ENCODE measurements around the gene SMC5.

Gene SMC5

DNA sequence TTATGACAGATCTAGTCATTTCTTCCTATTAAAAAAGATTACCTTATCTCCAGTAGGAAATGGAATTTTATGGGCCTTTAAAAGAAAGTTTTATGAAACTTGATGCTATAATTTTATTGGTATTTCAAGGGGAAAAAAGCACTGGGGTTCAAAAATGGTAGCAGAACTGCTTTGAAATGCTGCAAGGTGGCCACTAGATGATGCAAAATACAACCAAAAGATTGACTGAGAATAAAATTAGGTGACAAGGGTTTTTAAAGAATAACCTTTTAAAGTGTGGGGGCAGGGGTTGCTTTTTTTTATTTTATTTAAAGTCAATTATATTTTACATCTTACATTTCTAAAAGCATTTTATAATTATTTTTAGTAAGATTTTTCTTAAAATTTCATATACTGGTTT is 94.0 kb downstream of the SMC5 start:
- H3K9me3 ChIP-seq (ENCODE audit: control insufficient read depth in 2 of 2, low read length in 2 of 2): no peaks in the 10 kb centered on the region
- H3K36me3 ChIP-seq (ENCODE audit: control insufficient read depth in 2 of 2, insufficient read depth in 2 of 2, low read length in 2 of 2): peaks cover 4 to 6% of the 10 kb centered on the region in 2 donors
- no peaks in the 10 kb centered on the region for H3K27me3 ChIP-seq (ENCODE audit: control insufficient read depth in 1 of 2, insufficient read depth in 2 of 2, low read length in 2 of 2)
- no peak overlapping the region for H3K9ac ChIP-seq (ENCODE audit: low read length in 2 of 2)
- no peaks in the 10 kb centered on the region for H3K4me1 ChIP-seq (ENCODE audit: control insufficient read depth, insufficient read depth, low read length)
- no peak overlapping the region for H3K4me3 ChIP-seq (ENCODE audit: low read length in 2 of 2)
- no peak overlapping the region for H3K27ac ChIP-seq (ENCODE audit: low read length)

DNA sequence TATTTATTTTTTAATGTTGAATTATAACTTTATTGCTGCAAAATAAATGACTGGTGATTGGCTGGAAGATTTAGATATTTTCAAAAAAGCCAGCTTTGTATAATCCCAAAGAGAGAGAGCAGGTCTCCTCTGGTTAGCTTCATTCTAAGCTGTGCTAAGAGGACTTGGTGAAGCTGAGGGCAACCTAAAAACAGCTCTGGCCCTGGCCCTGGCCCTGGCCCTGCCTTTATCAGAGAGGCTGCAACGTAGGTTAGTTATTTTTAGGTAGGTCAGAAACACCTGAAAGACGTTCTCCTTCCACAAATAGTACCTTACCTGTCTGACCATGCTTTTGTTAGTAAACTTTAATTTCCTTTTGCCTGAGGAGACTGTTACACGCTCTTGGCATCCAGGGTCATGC is 97.0 kb downstream of the SMC5 start:
- no peaks in the 10 kb centered on the region for H3K27me3 ChIP-seq (ENCODE audit: control insufficient read depth in 1 of 2, insufficient read depth in 2 of 2, low read length in 2 of 2)
- H3K36me3 ChIP-seq (ENCODE audit: control insufficient read depth in 2 of 2, insufficient read depth in 2 of 2, low read length in 2 of 2): peaks cover 0 to 4% of the 10 kb centered on the region in 2 donors
- H3K4me1 ChIP-seq (ENCODE audit: control insufficient read depth, insufficient read depth, low read length): no peaks in the 10 kb centered on the region
- no peak overlapping the region for H3K27ac ChIP-seq (ENCODE audit: low read length)
- no peak overlapping the region for H3K9ac ChIP-seq (ENCODE audit: low read length in 2 of 2)
- no peaks in the 10 kb centered on the region for H3K9me3 ChIP-seq (ENCODE audit: control insufficient read depth in 2 of 2, low read length in 2 of 2)
- H3K4me3 ChIP-seq (ENCODE audit: low read length in 2 of 2): no peak overlapping the region

DNA sequence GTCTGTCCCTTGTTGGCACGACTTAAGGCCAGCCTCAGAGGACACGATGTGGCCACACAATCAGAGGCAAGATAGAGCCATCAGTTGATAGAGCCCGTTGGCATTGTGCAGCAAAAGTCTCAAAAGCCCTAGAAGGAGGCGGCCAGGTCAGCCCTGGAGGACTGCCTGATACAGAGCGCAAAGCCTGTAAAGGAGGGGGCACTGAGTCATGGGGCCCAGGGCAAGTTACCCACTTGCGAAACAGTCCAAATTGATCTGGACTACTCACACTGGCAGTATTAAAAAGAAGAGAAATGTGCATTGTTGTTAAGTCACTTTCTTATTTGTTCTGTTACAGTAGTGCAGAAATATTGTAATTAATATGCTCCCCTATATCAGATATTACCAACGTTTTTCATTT is 104.2 kb downstream of the SMC5 start:
- no peaks in the 10 kb centered on the region for H3K4me1 ChIP-seq (ENCODE audit: control insufficient read depth, insufficient read depth, low read length)
- no peak overlapping the region for H3K9ac ChIP-seq (ENCODE audit: low read length in 2 of 2)
- H3K4me3 ChIP-seq (ENCODE audit: low read length in 2 of 2): no peak overlapping the region
- no peaks in the 10 kb centered on the region for H3K27me3 ChIP-seq (ENCODE audit: control insufficient read depth in 1 of 2, insufficient read depth in 2 of 2, low read length in 2 of 2)
- H3K27ac ChIP-seq (ENCODE audit: low read length): no peak overlapping the region
- H3K9me3 ChIP-seq (ENCODE audit: control insufficient read depth in 2 of 2, low read length in 2 of 2): no peaks in the 10 kb centered on the region
- H3K36me3 ChIP-seq (ENCODE audit: control insufficient read depth in 2 of 2, insufficient read depth in 2 of 2, low read length in 2 of 2): no peaks in the 10 kb centered on the region

GRCh38 chr9:70363760-70364159 is 105.0 kb downstream of the SMC5 start:
- Histone ChIP-seq H3K36me3 (ENCODE audit: control insufficient read depth in 2 of 2, insufficient read depth in 2 of 2, low read length in 2 of 2) (no peaks in the 10 kb centered on the region), H3K27ac (ENCODE audit: low read length) (no peak overlapping the region), H3K27me3 (ENCODE audit: control insufficient read depth in 1 of 2, insufficient read depth in 2 of 2, low read length in 2 of 2) (no peaks in the 10 kb centered on the region), H3K9me3 (ENCODE audit: control insufficient read depth in 2 of 2, low read length in 2 of 2) (no peaks in the 10 kb centered on the region), H3K4me3 (ENCODE audit: low read length in 2 of 2) (no peak overlapping the region), H3K4me1 (ENCODE audit: control insufficient read depth, insufficient read depth, low read length) (no peaks in the 10 kb centered on the region), H3K9ac (ENCODE audit: low read length in 2 of 2) (no peak overlapping the region)

GRCh38 chr9:70367305-70367930 is 108.6 kb downstream of the SMC5 start:
- Histone ChIP-seq H3K4me1 (ENCODE audit: control insufficient read depth, insufficient read depth, low read length) (no peaks in the 10 kb centered on the region), H3K4me3 (ENCODE audit: low read length in 2 of 2) (no peak overlapping the region), H3K9me3 (ENCODE audit: control insufficient read depth in 2 of 2, low read length in 2 of 2) (no peaks in the 10 kb centered on the region), H3K27ac (ENCODE audit: low read length) (no peak overlapping the region), H3K9ac (ENCODE audit: low read length in 2 of 2) (no peak overlapping the region), H3K36me3 (ENCODE audit: control insufficient read depth in 2 of 2, insufficient read depth in 2 of 2, low read length in 2 of 2) (no peaks in the 10 kb centered on the region), H3K27me3 (ENCODE audit: control insufficient read depth in 1 of 2, insufficient read depth in 2 of 2, low read length in 2 of 2) (no peaks in the 10 kb centered on the region)

DNA sequence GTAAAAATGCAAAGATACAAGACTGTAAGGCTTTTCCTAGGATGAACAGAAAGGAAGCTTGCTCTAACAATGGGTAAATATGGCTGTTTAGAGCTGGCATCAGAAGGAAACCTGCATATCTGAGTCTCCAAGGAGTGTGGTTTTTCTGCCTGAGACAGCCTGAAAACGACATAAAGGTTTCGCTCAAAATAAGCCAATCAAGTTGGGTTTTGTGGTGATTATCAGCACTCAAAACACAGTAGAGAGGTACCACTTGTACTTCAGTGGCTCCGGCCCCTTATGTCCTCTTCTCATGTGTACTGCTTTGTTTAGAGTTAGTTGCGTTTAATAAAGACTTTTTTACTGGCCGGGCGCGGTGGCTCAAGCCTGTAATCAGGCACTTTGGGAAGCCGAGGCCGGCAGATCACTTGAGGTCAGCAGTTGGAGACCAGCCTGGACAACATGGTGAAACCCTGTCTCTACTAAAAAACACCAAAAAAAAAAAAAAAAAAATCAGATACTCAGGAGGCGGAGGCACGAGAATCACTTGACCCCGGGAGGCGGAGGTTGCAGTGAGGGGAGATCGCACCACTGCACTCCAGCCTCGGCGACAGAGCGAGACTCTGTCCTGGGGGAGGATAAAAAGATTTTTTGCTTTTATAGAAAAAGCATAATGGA is 116.3 kb downstream of the SMC5 start:
- Histone ChIP-seq H3K36me3 (ENCODE audit: control insufficient read depth in 2 of 2, insufficient read depth in 2 of 2, low read length in 2 of 2) (no peaks in the 10 kb centered on the region), H3K27me3 (ENCODE audit: control insufficient read depth in 1 of 2, insufficient read depth in 2 of 2, low read length in 2 of 2) (no peaks in the 10 kb centered on the region), H3K27ac (ENCODE audit: low read length) (no peak overlapping the region), H3K9ac (ENCODE audit: low read length in 2 of 2) (no peak overlapping the region), H3K9me3 (ENCODE audit: control insufficient read depth in 2 of 2, low read length in 2 of 2) (no peaks in the 10 kb centered on the region), H3K4me3 (ENCODE audit: low read length in 2 of 2) (no peak overlapping the region), H3K4me1 (ENCODE audit: control insufficient read depth, insufficient read depth, low read length) (no peaks in the 10 kb centered on the region)

- Histone ChIP-seq H3K27ac (ENCODE audit: low read length) (no peak overlapping the region), H3K9ac (ENCODE audit: low read length in 2 of 2) (no peak overlapping the region), H3K9me3 (ENCODE audit: control insufficient read depth in 2 of 2, low read length in 2 of 2) (no peaks in the 10 kb centered on the region), H3K4me3 (ENCODE audit: low read length in 2 of 2) (no peak overlapping the region), H3K36me3 (ENCODE audit: control insufficient read depth in 2 of 2, insufficient read depth in 2 of 2, low read length in 2 of 2) (peaks cover 7 to 8% of the 10 kb centered on the region in 2 donors), H3K27me3 (ENCODE audit: control insufficient read depth in 1 of 2, insufficient read depth in 2 of 2, low read length in 2 of 2) (no peaks in the 10 kb centered on the region), H3K4me1 (ENCODE audit: control insufficient read depth, insufficient read depth, low read length) (peaks cover 6% of the 10 kb centered on the region)
Observed at GRCh38 chr9:70382046-70382708, 123.4 kb downstream of the SMC5 start.

DNA sequence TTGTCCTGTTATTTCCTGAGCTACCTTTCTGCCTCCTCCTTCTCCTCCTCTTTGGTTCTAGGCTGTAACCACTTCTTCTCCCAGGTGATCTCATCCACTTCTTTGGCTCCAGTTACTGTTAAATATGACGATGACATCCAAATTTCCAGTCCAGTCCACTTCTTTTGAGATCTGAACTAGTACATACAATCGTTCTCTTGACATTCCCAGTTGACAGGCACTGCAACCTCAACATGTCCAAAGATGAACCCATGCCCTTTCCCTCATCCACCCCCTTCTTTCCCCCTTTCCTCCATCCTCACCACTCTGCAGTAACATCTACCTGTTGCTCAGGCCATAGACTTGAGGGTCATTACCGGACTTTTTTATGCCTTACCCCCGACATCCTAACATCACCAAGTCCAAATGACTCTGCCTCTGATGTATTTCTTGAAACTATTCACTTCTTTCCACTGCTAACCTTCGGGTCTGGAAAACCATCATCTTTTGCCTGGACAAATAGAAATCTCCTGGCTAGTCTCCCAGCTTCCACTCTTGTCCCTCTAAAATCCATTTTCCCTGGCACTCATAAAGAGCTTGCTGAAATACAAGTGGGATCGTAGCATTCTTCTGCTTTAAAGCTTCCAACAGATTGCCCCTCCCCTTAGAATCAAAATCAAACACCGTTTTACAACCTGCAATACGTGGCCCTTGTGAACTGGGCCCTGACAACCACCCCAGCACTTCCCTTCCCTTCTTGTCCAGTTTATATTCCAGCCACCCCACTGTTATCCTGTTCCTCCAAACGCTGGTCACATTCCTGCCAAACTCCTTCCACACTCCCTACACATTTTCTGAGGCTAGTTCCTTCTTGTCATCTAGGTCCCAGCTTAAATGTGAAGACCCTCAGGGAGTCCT is 124.2 kb downstream of the SMC5 start:
- H3K4me3 ChIP-seq (ENCODE audit: low read length in 2 of 2): no peak overlapping the region
- H3K9me3 ChIP-seq (ENCODE audit: control insufficient read depth in 2 of 2, low read length in 2 of 2): no peaks in the 10 kb centered on the region
- H3K9ac ChIP-seq (ENCODE audit: low read length in 2 of 2): no peak overlapping the region
- H3K27ac ChIP-seq (ENCODE audit: low read length): peak overlapping the region; percentile 18
- H3K36me3 ChIP-seq (ENCODE audit: control insufficient read depth in 2 of 2, insufficient read depth in 2 of 2, low read length in 2 of 2): peaks cover 11 to 12% of the 10 kb centered on the region in 2 donors
- no peaks in the 10 kb centered on the region for H3K27me3 ChIP-seq (ENCODE audit: control insufficient read depth in 1 of 2, insufficient read depth in 2 of 2, low read length in 2 of 2)
- H3K4me1 ChIP-seq (ENCODE audit: control insufficient read depth, insufficient read depth, low read length): peaks cover 6% of the 10 kb centered on the region

- H3K4me1 ChIP-seq (ENCODE audit: control insufficient read depth, insufficient read depth, low read length): peaks cover 17% of the 10 kb centered on the region
- peaks cover 12 to 13% of the 10 kb centered on the region in 2 donors for H3K36me3 ChIP-seq (ENCODE audit: control insufficient read depth in 2 of 2, insufficient read depth in 2 of 2, low read length in 2 of 2)
- no peak overlapping the region for H3K4me3 ChIP-seq (ENCODE audit: low read length in 2 of 2)
- no peaks in the 10 kb centered on the region for H3K27me3 ChIP-seq (ENCODE audit: control insufficient read depth in 1 of 2, insufficient read depth in 2 of 2, low read length in 2 of 2)
- no peaks in the 10 kb centered on the region for H3K9me3 ChIP-seq (ENCODE audit: control insufficient read depth in 2 of 2, low read length in 2 of 2)
- H3K27ac ChIP-seq (ENCODE audit: low read length): no peak overlapping the region
- no peak overlapping the region for H3K9ac ChIP-seq (ENCODE audit: low read length in 2 of 2)
Observed at GRCh38 chr9:70385426-70385825, 126.6 kb downstream of the SMC5 start.

- no peak overlapping the region for H3K4me3 ChIP-seq (ENCODE audit: low read length in 2 of 2)
- H3K9ac ChIP-seq (ENCODE audit: low read length in 2 of 2): no peak overlapping the region
- no peaks in the 10 kb centered on the region for H3K27me3 ChIP-seq (ENCODE audit: control insufficient read depth in 1 of 2, insufficient read depth in 2 of 2, low read length in 2 of 2)
- peaks cover 30% of the 10 kb centered on the region for H3K4me1 ChIP-seq (ENCODE audit: control insufficient read depth, insufficient read depth, low read length)
- H3K27ac ChIP-seq (ENCODE audit: low read length): no peak overlapping the region
- no peaks in the 10 kb centered on the region for H3K9me3 ChIP-seq (ENCODE audit: control insufficient read depth in 2 of 2, low read length in 2 of 2)
- peaks cover 12 to 13% of the 10 kb centered on the region in 2 donors for H3K36me3 ChIP-seq (ENCODE audit: control insufficient read depth in 2 of 2, insufficient read depth in 2 of 2, low read length in 2 of 2)
Observed at GRCh38 chr9:70387663-70388062, 128.9 kb downstream of the SMC5 start.

Data from stomach smooth muscle (tissue), 2 donors.